Osteoblast (primary cell): ENCODE measurements around the gene OR1N2. TPM values are rescaled to one million over a fixed set of nuclear protein-coding genes. Genes with fewer than 3 reads are reported as not detected.
"Not testable (repeated sequence)": the region's sequence is repeated elsewhere in the genome, so short reads cannot be mapped to it uniquely, and the experiment has no call there.

Experiments
- DNase-seq: peaks from one replicate; pipeline ENCODE4 v3.0.0; 2011; ENCODE audit warnings: low spot score, mixed read lengths; ENCODE audit not compliant: insufficient read length; ENCODE audit errors: missing footprints
- H2AFZ ChIP-seq: 2 replicates; pipeline ENCODE4 v1.6.0; 2011; ENCODE audit warnings: mild to moderate bottlenecking, low read length
- H3K27ac ChIP-seq: 2 replicates; pipeline ENCODE4 v1.5.1; 2011; ENCODE audit warnings: mild to moderate bottlenecking, low read depth, low read length, moderate library complexity
- H3K27me3 ChIP-seq: 2 replicates; pipeline ENCODE4 v1.6.0; 2012; ENCODE audit warnings: mild to moderate bottlenecking, control low read depth, inconsistent platforms, low read length, moderate library complexity; ENCODE audit not compliant: insufficient read depth
- H3K36me3 ChIP-seq: 2 replicates; pipeline ENCODE4 v1.5.1; 2011; ENCODE audit warnings: mild to moderate bottlenecking, low read length, control low read depth, moderate library complexity; ENCODE audit not compliant: insufficient read depth
- H3K4me1 ChIP-seq: 2 replicates; pipeline ENCODE4 v1.5.1; 2011; ENCODE audit warnings: mild to moderate bottlenecking, low read length, control low read depth, moderate library complexity; ENCODE audit not compliant: insufficient read depth
- H3K4me2 ChIP-seq: 2 replicates; pipeline ENCODE4 v1.6.0; 2011; ENCODE audit warnings: mild to moderate bottlenecking, low read length; ENCODE audit not compliant: insufficient read depth
- H3K4me3 ChIP-seq: fragments of 200-600 bp; sonication (generic); 3 replicates; pipeline ENCODE4 v1.5.1; 2012; ENCODE audit warnings: mild to moderate bottlenecking, low read length, inconsistent platforms; ENCODE audit not compliant: insufficient read depth
- H3K79me2 ChIP-seq: 2 replicates; pipeline ENCODE4 v1.6.0; 2012; ENCODE audit warnings: mild to moderate bottlenecking, low read length, control low read depth, inconsistent platforms; ENCODE audit not compliant: insufficient read depth
- H3K9me3 ChIP-seq: 2 replicates; pipeline ENCODE4 v1.5.1; 2011; ENCODE audit warnings: low read depth, low read length, control low read depth
- H4K20me1 ChIP-seq: 2 replicates; pipeline ENCODE4 v1.6.0; 2012; ENCODE audit warnings: mild to moderate bottlenecking, low read length, control low read depth; ENCODE audit not compliant: insufficient read depth
- CTCF ChIP-seq: IDR thresholded peaks from 2 replicates; pipeline ENCODE4 v1.5.1; 2011; ENCODE audit warnings: mild to moderate bottlenecking, low read depth, low read length, moderate library complexity; ENCODE audit errors: extremely low read depth
- total RNA-seq: library from RNA; depleted of rRNA; stranded (reverse); fragments of >200 nt; gene quantifications from 2 replicates; pipeline ENCODE4 v1.2.3, GENCODE V29; 2012

OR1N2 gene
- total RNA-seq, 1 donor: not detected

- Histone ChIP-seq H3K9me3 (no peaks in the 10 kb centered on the region), H3K36me3 (no peaks in the 10 kb centered on the region), H4K20me1 (no peaks in the 10 kb centered on the region), H3K4me2 (no peak overlapping the region), H3K4me1 (no peaks in the 10 kb centered on the region), H3K27ac (no peak overlapping the region), H2AFZ (no peak overlapping the region), H3K27me3 (no peaks in the 10 kb centered on the region), H3K79me2 (no peaks in the 10 kb centered on the region), H3K4me3 (no peak overlapping the region)
- no peak for TF ChIP-seq CTCF
- DNase-seq: no peak
These were observed 27.0 kb downstream of the OR1N2 start for GRCh38 chr9:122579874-122580273.

GRCh38 chr9:122580360-122580759 lies 27.4 kb downstream of the OR1N2 start:
- H4K20me1 ChIP-seq: no peaks in the 10 kb centered on the region
- no peaks in the 10 kb centered on the region for H3K9me3 ChIP-seq
- H3K4me1 ChIP-seq: no peaks in the 10 kb centered on the region
- no peaks in the 10 kb centered on the region for H3K79me2 ChIP-seq
- peak; percentile 9 for DNase-seq
- H3K4me3 ChIP-seq: no peak overlapping the region
- no peaks in the 10 kb centered on the region for H3K27me3 ChIP-seq
- H3K36me3 ChIP-seq: no peaks in the 10 kb centered on the region
- no peak overlapping the region for H3K4me2 ChIP-seq
- TF ChIP-seq CTCF: no peak
- H2AFZ ChIP-seq: no peak overlapping the region
- H3K27ac ChIP-seq: no peak overlapping the region

DNA sequence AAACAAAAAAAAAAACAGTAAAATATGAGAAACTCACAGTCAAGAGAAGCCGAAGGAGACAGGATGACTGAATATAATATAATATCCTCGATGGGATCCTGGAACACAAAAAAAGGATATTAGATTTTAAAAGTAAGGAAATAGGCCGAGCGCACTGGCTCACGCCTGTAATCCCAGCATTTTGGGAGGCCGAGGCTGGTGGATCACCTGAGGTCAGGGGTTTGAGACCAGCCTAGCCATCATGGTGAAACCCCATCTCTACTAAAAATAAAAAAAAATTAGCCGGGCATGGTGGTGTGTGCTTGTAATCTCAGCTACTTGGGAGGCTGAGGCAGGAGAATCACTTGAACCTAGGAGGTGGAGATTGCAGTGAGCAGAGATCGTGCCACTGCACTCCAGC lies 30.4 kb downstream of the OR1N2 start, which contains the start of gene OR1L8:
OR1L8 (minus strand) TSS at position 101 of the 400 bp plus-strand sequence. CDS start 14,907 bp downstream, outside the sequence.
- H3K4me3 ChIP-seq, H3K4me1 ChIP-seq, H3K4me2 ChIP-seq, H3K27me3 ChIP-seq, H3K36me3 ChIP-seq, DNase-seq, H3K27ac ChIP-seq, H4K20me1 ChIP-seq, H3K79me2 ChIP-seq, H2AFZ ChIP-seq, H3K9me3 ChIP-seq: not testable (repeated sequence)

Other genes with a start within 250 kb of the OR1N2 start
- gene PTGS1, start 182.1 kb upstream of the OR1N2 start, total RNA-seq: 2.5 and 3.2 TPM in 2 replicates
- not detected in 2 replicates for gene OR1J1, start 75.2 kb upstream of the OR1N2 start, total RNA-seq
- gene OR1J2, start 42.3 kb upstream of the OR1N2 start, total RNA-seq: 0.29 TPM in 1 of 2 replicates, not detected in the other
- not detected in 2 replicates for gene OR1J4, start 34.0 kb upstream of the OR1N2 start, total RNA-seq
- gene OR1N1, start 25.8 kb upstream of the OR1N2 start, total RNA-seq: not detected in 2 replicates
- under 0.01 TPM in 1 of 2 replicates, not detected in the other for gene OR1L8, start 30.3 kb downstream of the OR1N2 start, total RNA-seq
- under 0.01 TPM in 1 of 2 replicates, not detected in the other for gene OR1Q1, start 61.6 kb downstream of the OR1N2 start, total RNA-seq
- gene OR1B1, start 104.5 kb downstream of the OR1N2 start, total RNA-seq: not detected in 2 replicates
- not detected in 2 replicates for gene OR1L1, start 108.6 kb downstream of the OR1N2 start, total RNA-seq
- not detected in 2 replicates for gene OR1L3, start 122.0 kb downstream of the OR1N2 start, total RNA-seq
- not detected in 2 replicates for gene OR1L4, start 170.9 kb downstream of the OR1N2 start, total RNA-seq
- not detected in 2 replicates for gene OR1L6, start 189.2 kb downstream of the OR1N2 start, total RNA-seq
- gene OR5C1, start 235.8 kb downstream of the OR1N2 start, total RNA-seq: not detected in 2 replicates
- not detected in 2 replicates for gene OR1K1, start 247.0 kb downstream of the OR1N2 start, total RNA-seq